ENCODE data around the gene TMA7B.

GRCh38 chr22:40004836-40005235, 44.6 kb downstream of the TMA7B start:
- TF ChIP-seq CTCF (IDR thresholded peaks at IDR 0.05) (no peak), JUND (IDR thresholded peaks at IDR 0.05) (no peak), ELF1 (IDR thresholded peaks at IDR 0.05) (no peak), RAD21 (IDR thresholded peaks at IDR 0.05; ENCODE audit: low read length) (no peak), GABPA (IDR thresholded peaks at IDR 0.05; ENCODE audit: low read depth) (no peak), RFX5 (IDR thresholded peaks at IDR 0.05; ENCODE audit: low read length) (no peak), REST (IDR thresholded peaks at IDR 0.05; ENCODE audit: low read depth, low read length) (no peak), SIN3A (IDR thresholded peaks at IDR 0.05; ENCODE audit: borderline replicate concordance, low read depth, low read length) (no peak), ZBTB33 (IDR thresholded peaks at IDR 0.05; ENCODE audit: borderline replicate concordance, low read depth) (no peak), MAX (IDR thresholded peaks at IDR 0.05; ENCODE audit: low read depth) (no peak), TAF1 (IDR thresholded peaks at IDR 0.05; ENCODE audit: borderline replicate concordance, low read depth, low read length) (no peak), MXI1 (IDR thresholded peaks at IDR 0.05; ENCODE audit: low read depth, low read length) (no peak), MEF2A (IDR thresholded peaks at IDR 0.05; ENCODE audit: borderline replicate concordance, low read depth) (no peak), USF1 (IDR thresholded peaks at IDR 0.05; ENCODE audit: borderline replicate concordance, low read depth) (no peak)
